HepG2 (cell line): ENCODE results near the gene MRPL18. TPM values are rescaled to one million over a fixed set of nuclear protein-coding genes. Genes with fewer than 3 reads are reported as not detected.

Experiments
- ATAC-seq: fragments of 200-7000 bp; cut with Tn5 transposase; 3 replicates; pipeline ENCODE4 v1.9.1; 2020; ENCODE audit warnings: mild to moderate bottlenecking, moderate library complexity
- BruUV-seq: library from RNA; stranded (reverse); fragments of 400-500 nt; replicated peaks from 2 replicates; lab custom pipeline; 2021; lab: Mats Ljungman, UMichigan
- CTCF ChIA-PET: fragments of 300-600 bp; formaldehyde crosslinking; extraction: SDS; loops from one replicate; lab custom pipeline; 2021; ENCODE audit warnings: low total read pairs, inconsistent platforms, low intra/inter-chr PET ratio; lab: Yijun Ruan, JAX
- POLR2A ChIA-PET: fragments of 350-600 bp; sonication (Branson Sonifier 250); formaldehyde crosslinking; loops from one replicate; lab custom pipeline; 2020; ENCODE audit warnings: antibody characterized with exemption, inconsistent platforms; lab: Yijun Ruan, JAX
- DNase-seq: peaks from one replicate; pipeline ENCODE4 v3.0.0-alpha.2; 2015; ENCODE audit warnings: low spot score
- FAIRE-seq: peaks from 3 replicates; lab custom pipeline; 2011; peaks lifted over from hg19 to GRCh38; lab: Jason Lieb, UNC
- H2AFZ ChIP-seq: one replicate; pipeline ENCODE4 v1.6.1; 2011; ENCODE audit warnings: low read length, inconsistent platforms
- H3K27ac ChIP-seq: fragments of 300-600 bp; 3 replicates; pipeline ENCODE4 v1.8.0; 2011; ENCODE audit warnings: mixed run types, mild to moderate bottlenecking, mixed read lengths, low read length, inconsistent platforms; ENCODE audit not compliant: insufficient read depth; ENCODE audit errors: extremely low read length
- H3K27me3 ChIP-seq, 2 experiments: fragments of 200-600 bp in 1 of 2; 2 replicates in 1 of 2; 3 replicates in 1 of 2; pipeline versions ENCODE4 v1.6.0 to v1.8.0; 2011; ENCODE audit warnings: low read length in 2 of 2, mild to moderate bottlenecking in 2 of 2, moderate library complexity in 2 of 2, inconsistent platforms in 1 of 2; ENCODE audit not compliant: insufficient read depth in 2 of 2, control insufficient read depth in 1 of 2
- H3K36me3 ChIP-seq, 2 experiments: fragments of 200-600 bp in 1 of 2; replicated peaks in 1 of 2; 2 replicates in 1 of 2; 3 replicates in 1 of 2; pipeline versions ENCODE4 v1.5.1 to v1.8.0; 2011; ENCODE audit warnings: low read length in 2 of 2, inconsistent platforms in 1 of 2; ENCODE audit not compliant: insufficient read depth in 2 of 2, control insufficient read depth in 1 of 2
- H3K4me1 ChIP-seq: 2 replicates; pipeline ENCODE4 v1.5.1; 2012; ENCODE audit warnings: low read length, inconsistent platforms; ENCODE audit not compliant: insufficient read depth
- H3K4me2 ChIP-seq: 2 replicates; pipeline ENCODE4 v1.6.0; 2011; ENCODE audit warnings: low read depth, low read length, inconsistent platforms
- H3K4me3 ChIP-seq, 3 experiments: fragments of 200-600 bp in 1 of 3; sonication (generic), shearing (Covaris generic) in 1 of 3; replicated peaks in 1 of 3; 2 replicates each; pipeline ENCODE4 v1.5.1; 2011 to 2016; ENCODE audit warnings: low read length in 3 of 3, inconsistent platforms in 2 of 3, low read depth in 2 of 3, mild to moderate bottlenecking in 2 of 3, control low read depth in 1 of 3, mixed read lengths in 1 of 3; ENCODE audit not compliant: insufficient read depth in 1 of 3
- H3K79me2 ChIP-seq: one replicate; pipeline ENCODE4 v1.6.1; 2011; ENCODE audit warnings: low read length, inconsistent platforms; ENCODE audit not compliant: insufficient read depth
- H3K9ac ChIP-seq: 2 replicates; pipeline ENCODE4 v1.6.0; 2011; ENCODE audit warnings: mild to moderate bottlenecking, low read depth, low read length, inconsistent platforms; ENCODE audit not compliant: insufficient read depth
- H3K9me3 ChIP-seq: 2 replicates; pipeline ENCODE4 v1.5.1; 2012; ENCODE audit warnings: mild to moderate bottlenecking, low read length
- H4K20me1 ChIP-seq: 2 replicates; pipeline ENCODE4 v1.6.0; 2011; ENCODE audit warnings: inconsistent platforms, mild to moderate bottlenecking, low read length, moderate library complexity; ENCODE audit not compliant: insufficient read depth
- BORCS8-MEF2B ChIP-seq: sonication (generic); formaldehyde crosslinking; IDR thresholded peaks from 2 replicates; pipeline ENCODE4 v1.8.0; 2022; ENCODE audit warnings: mild to moderate bottlenecking, missing genetic modification reagents
- BRCA1 ChIP-seq: sonication (generic); formaldehyde crosslinking; IDR thresholded peaks from 2 replicates; pipeline ENCODE4 v1.4.0; 2020; ENCODE audit warnings: missing genetic modification reagents
- CHD2 ChIP-seq: IDR thresholded peaks from 2 replicates; pipeline ENCODE4 v1.6.1; 2011; ENCODE audit warnings: low read depth, low read length, improper control_type of control experiment
- NCOA5 ChIP-seq: sonication (generic); formaldehyde crosslinking; IDR thresholded peaks from 2 replicates; pipeline ENCODE4 v1.4.0; 2020; ENCODE audit warnings: missing genetic modification reagents
- RCOR2 ChIP-seq: IDR thresholded peaks from 2 replicates; pipeline ENCODE4 v1.6.1; 2016; ENCODE audit warnings: missing biosample characterization, missing genetic modification reagents
- RNF2 ChIP-seq: fragments of 450-650 bp; conservative IDR thresholded peaks from 2 replicates; pipeline ENCODE4 v1.6.1; 2016; ENCODE audit warnings: low read depth
- RORA ChIP-seq: sonication (generic); formaldehyde crosslinking; IDR thresholded peaks from 2 replicates; pipeline ENCODE4 v1.5.0; 2020; ENCODE audit warnings: mild to moderate bottlenecking, missing genetic modification reagents, moderate library complexity
- RXRA ChIP-seq: sonication (generic); formaldehyde crosslinking; IDR thresholded peaks from 2 replicates; pipeline ENCODE4 v1.5.1; 2020; ENCODE audit warnings: missing genetic modification reagents
- TBX3 ChIP-seq: fragments of 450-650 bp; IDR thresholded peaks from 2 replicates; pipeline ENCODE4 v1.6.1; 2017; ENCODE audit warnings: antibody characterized with exemption, mild to moderate bottlenecking, inconsistent platforms, borderline replicate concordance
- THYN1 ChIP-seq: sonication (generic); formaldehyde crosslinking; IDR thresholded peaks from 2 replicates; pipeline ENCODE4 v1.8.1; 2023; ENCODE audit warnings: low read depth, mild to moderate bottlenecking, moderate library complexity, missing genetic modification reagents, borderline replicate concordance
- XBP1 ChIP-seq: sonication (generic); formaldehyde crosslinking; IDR thresholded peaks from 2 replicates; pipeline ENCODE4 v1.5.0; 2020; ENCODE audit warnings: missing genetic modification reagents
- ZNF232 ChIP-seq: sonication (generic); formaldehyde crosslinking; IDR thresholded peaks from 2 replicates; pipeline ENCODE4 v1.4.0; 2020; ENCODE audit warnings: missing genetic modification reagents, borderline replicate concordance
- ZNF235 ChIP-seq: sonication (generic); formaldehyde crosslinking; IDR thresholded peaks from 2 replicates; pipeline ENCODE4 v1.8.1; 2023; ENCODE audit warnings: mild to moderate bottlenecking, missing genetic modification reagents, borderline replicate concordance
- ZNF296 ChIP-seq: sonication (generic); formaldehyde crosslinking; conservative IDR thresholded peaks from 2 replicates; pipeline ENCODE4 v1.5.0; 2020; ENCODE audit warnings: mild to moderate bottlenecking, missing genetic modification reagents
- ZNF607 ChIP-seq: sonication (generic); formaldehyde crosslinking; IDR thresholded peaks from 2 replicates; pipeline ENCODE4 v1.5.1; 2020; ENCODE audit warnings: missing genetic modification reagents, mild to moderate bottlenecking, borderline replicate concordance
- ZSCAN21 ChIP-seq: sonication (generic); formaldehyde crosslinking; IDR thresholded peaks from 2 replicates; pipeline ENCODE4 v1.8.0; 2022; ENCODE audit warnings: mild to moderate bottlenecking, missing genetic modification reagents, moderate library complexity, borderline replicate concordance
- WGBS: methylation state at CpG from one replicate; pipeline ENCODE4 v1.1.6; 2017; ENCODE audit warnings: low lambda C conversion rate; 5-methylcytosine and 5-hydroxymethylcytosine counted together
- in situ Hi-C: cut with HindIII; loops from 2 replicates; pipeline ENCODE4 v1.10.0; 2017; ENCODE audit warnings: low pct_unique_long_range_greater_than_20kb; ENCODE audit not compliant: extremely low pct_ligation_motif_present
- intact Hi-C: fragments of 100-400 bp; cut with micrococcal nuclease; formaldehyde crosslinking; loops from one replicate; pipeline ENCODE4 v1.10.0; 2022; ENCODE audit not compliant: unreplicated experiment
- polyA plus RNA-seq, 8 experiments: library from polyadenylated mRNA; depleted of rRNA in 3 of 8; stranded (reverse) in 7 of 8; unstranded in 1 of 8; fragments of >200 nt; fragmentation: Illumina TruSeq in 4 of 8; extraction: Trizol in 4 of 8; gene quantifications; 2 replicates each; pipeline versions ENCODE4 v1.2.1 to v1.2.3, GENCODE V29; 2011 to 2016; ENCODE audit warnings: low read depth in 4 of 8, missing spikeins in 1 of 8, mixed read lengths in 1 of 8; ENCODE audit not compliant: insufficient read depth in 1 of 8
- total RNA-seq, 5 experiments: library from RNA; depleted of rRNA; stranded (reverse); fragments of >200 nt; fragmentation: Illumina TruSeq; extraction: Trizol; gene quantifications; 2 replicates each; pipeline ENCODE4 v1.2.3, GENCODE V29; 2016; ENCODE audit warnings: low read depth in 1 of 5
- TF ChIP-seq, protein P1 (sequence below): sonication (generic); formaldehyde crosslinking; IDR thresholded peaks from 2 replicates; pipeline ENCODE4 v1.4.0; 2020; ENCODE audit warnings: missing genetic modification reagents
- TF ChIP-seq, protein P2 (sequence below): sonication (generic); IDR thresholded peaks from 2 replicates; pipeline ENCODE4 v1.6.1; 2016; ENCODE audit warnings: low read depth, borderline replicate concordance
- TF ChIP-seq, protein P3 (sequence below): sonication (generic); formaldehyde crosslinking; conservative IDR thresholded peaks from 2 replicates; pipeline ENCODE4 v1.8.0; 2022; ENCODE audit warnings: mild to moderate bottlenecking, moderate library complexity, missing genetic modification reagents
- TF ChIP-seq, protein P4 (sequence below): sonication (generic); formaldehyde crosslinking; conservative IDR thresholded peaks from 2 replicates; pipeline ENCODE4 v1.8.1; 2023; ENCODE audit warnings: missing genetic modification reagents

MRPL18 gene
- total and polyA plus RNA-seq, 2 of the 13 experiments (the other 11 are each of a cell fraction or from before 2014, with no cell fraction given) = 85.6 to 176 TPM

DNA sequence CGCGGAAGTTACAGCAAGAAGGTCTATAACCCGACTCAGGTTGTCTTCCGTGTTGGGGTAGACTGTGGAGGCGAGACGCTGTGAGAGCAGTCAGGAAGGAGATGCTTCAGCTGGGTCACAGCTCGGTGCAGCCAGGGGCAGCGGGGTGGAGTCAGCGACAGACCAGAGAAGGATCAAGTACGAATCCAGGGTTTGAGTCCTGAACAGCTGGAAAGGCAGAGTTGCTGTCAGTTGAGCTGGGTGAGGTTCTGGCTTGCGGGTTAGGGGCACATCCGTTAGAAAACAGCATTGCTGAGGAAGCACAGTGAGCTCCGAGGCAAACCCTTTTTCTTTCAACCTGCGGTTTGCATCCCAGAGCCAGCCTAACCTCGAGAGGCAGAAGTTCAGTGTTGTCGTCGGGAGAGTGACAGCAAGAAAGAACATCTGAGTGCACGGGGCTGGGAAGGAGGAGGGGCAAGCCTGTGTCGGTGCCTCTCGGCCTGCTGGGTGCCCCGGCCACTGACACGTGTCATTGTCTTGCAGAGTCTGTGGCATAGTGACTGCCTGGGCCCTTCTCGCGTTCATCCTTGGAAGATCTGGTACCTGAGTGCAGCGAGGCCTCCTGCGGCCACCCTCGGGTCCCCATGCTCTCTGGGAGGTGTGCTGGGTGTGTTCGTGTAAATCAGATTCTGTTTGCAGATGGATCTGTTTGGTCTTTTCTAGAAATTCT is 29.8 kb downstream of the MRPL18 start:
- Histone ChIP-seq H4K20me1 (no peaks in the 10 kb centered on the region), H3K9ac (no peak overlapping the region), H3K4me3 (peak overlapping the region in 2 of 3 experiments; percentile 17 to 65; a peak in 3 of 6 replicates), H2AFZ (no peak overlapping the region), H3K36me3 (no peaks in the 10 kb centered on the region), H3K27me3 (peaks cover 16 to 73% of the 10 kb centered on the region in 2 experiments), H3K4me2 (peak overlapping the region; percentile 79), H3K9me3 (no peaks in the 10 kb centered on the region), H3K79me2 (no peaks in the 10 kb centered on the region), H3K4me1 (peaks cover 26% of the 10 kb centered on the region), H3K27ac (no peak overlapping the region)
- in situ Hi-C loops = no loop called here
- WGBS = 6% methylated on average over 28 of the region's 28 CpGs
- BruUV-seq = no TSS peak
- intact Hi-C loops = no loop called here
- DNase-seq (no peak), ATAC-seq (peak; percentile 66), FAIRE-seq (peak; percentile 8)
- CTCF ChIA-PET = no interaction called here
- POLR2A ChIA-PET = interaction anchor here (0.7 to 1.3 kb wide), 2 partner anchors 30 to 57 kb away, joined by 3 to 5 read pairs; partner anchors contain the start of gene MRPL18
- TF ChIP-seq CHD2 (no peak; the same call in 1 of the 2 replicates), NCOA5 (CRISPR knock-in tag) (no peak), TBX3 (no peak), ZNF232 (CRISPR knock-in tag) (no peak), ZNF235 (CRISPR knock-in tag) (no peak), RNF2 (0 out of 2 replicates have a peak, but pooled peaks have one; percentile 43), RORA (CRISPR knock-in tag) (no peak), RXRA (CRISPR knock-in tag) (0 out of 2 replicates have a peak, but pooled peaks have one; percentile 18), ZSCAN21 (CRISPR knock-in tag) (peak; percentile 43; the same call in 1 of the 2 replicates), RCOR2 (no peak), ZNF607 (CRISPR knock-in tag) (no peak), XBP1 (CRISPR knock-in tag) (no peak), ZNF296 (no peak), BORCS8-MEF2B (CRISPR knock-in tag) (0 out of 2 replicates have a peak, but pooled peaks have one; percentile 32), BRCA1 (no peak), THYN1 (CRISPR knock-in tag) (no peak)
- TF ChIP-seq, protein P1, sequence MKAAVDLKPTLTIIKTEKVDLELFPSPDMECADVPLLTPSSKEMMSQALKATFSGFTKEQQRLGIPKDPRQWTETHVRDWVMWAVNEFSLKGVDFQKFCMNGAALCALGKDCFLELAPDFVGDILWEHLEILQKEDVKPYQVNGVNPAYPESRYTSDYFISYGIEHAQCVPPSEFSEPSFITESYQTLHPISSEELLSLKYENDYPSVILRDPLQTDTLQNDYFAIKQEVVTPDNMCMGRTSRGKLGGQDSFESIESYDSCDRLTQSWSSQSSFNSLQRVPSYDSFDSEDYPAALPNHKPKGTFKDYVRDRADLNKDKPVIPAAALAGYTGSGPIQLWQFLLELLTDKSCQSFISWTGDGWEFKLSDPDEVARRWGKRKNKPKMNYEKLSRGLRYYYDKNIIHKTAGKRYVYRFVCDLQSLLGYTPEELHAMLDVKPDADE (CRISPR knock-in tag) = no peak
- TF ChIP-seq, protein P2, sequence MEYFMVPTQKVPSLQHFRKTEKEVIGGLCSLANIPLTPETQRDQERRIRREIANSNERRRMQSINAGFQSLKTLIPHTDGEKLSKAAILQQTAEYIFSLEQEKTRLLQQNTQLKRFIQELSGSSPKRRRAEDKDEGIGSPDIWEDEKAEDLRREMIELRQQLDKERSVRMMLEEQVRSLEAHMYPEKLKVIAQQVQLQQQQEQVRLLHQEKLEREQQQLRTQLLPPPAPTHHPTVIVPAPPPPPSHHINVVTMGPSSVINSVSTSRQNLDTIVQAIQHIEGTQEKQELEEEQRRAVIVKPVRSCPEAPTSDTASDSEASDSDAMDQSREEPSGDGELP = no peak
- TF ChIP-seq, protein P3, sequence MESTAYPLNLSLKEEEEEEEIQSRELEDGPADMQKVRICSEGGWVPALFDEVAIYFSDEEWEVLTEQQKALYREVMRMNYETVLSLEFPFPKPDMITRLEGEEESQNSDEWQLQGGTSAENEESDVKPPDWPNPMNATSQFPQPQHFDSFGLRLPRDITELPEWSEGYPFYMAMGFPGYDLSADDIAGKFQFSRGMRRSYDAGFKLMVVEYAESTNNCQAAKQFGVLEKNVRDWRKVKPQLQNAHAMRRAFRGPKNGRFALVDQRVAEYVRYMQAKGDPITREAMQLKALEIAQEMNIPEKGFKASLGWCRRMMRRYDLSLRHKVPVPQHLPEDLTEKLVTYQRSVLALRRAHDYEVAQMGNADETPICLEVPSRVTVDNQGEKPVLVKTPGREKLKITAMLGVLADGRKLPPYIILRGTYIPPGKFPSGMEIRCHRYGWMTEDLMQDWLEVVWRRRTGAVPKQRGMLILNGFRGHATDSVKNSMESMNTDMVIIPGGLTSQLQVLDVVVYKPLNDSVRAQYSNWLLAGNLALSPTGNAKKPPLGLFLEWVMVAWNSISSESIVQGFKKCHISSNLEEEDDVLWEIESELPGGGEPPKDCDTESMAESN = no peak
- TF ChIP-seq, protein P4, sequence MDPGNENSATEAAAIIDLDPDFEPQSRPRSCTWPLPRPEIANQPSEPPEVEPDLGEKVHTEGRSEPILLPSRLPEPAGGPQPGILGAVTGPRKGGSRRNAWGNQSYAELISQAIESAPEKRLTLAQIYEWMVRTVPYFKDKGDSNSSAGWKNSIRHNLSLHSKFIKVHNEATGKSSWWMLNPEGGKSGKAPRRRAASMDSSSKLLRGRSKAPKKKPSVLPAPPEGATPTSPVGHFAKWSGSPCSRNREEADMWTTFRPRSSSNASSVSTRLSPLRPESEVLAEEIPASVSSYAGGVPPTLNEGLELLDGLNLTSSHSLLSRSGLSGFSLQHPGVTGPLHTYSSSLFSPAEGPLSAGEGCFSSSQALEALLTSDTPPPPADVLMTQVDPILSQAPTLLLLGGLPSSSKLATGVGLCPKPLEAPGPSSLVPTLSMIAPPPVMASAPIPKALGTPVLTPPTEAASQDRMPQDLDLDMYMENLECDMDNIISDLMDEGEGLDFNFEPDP (CRISPR knock-in tag) = no peak
